WERI-Rb-1 (cell line): ENCODE measurements around the gene E4F1.
"Not testable (repeated sequence)": the region's sequence is repeated elsewhere in the genome, so short reads cannot be mapped to it uniquely, and the experiment has no call there.

Source experiments
- DNase-seq: peaks from one replicate; pipeline ENCODE4 v3.0.0-alpha.2; 2020
- H3K27ac ChIP-seq: fragments of 250-450 bp; sonication (Bioruptor Pico); 2 replicates; pipeline ENCODE4 v1.5.1; 2020; ENCODE audit warnings: mild to moderate bottlenecking, moderate library complexity
- H3K27me3 ChIP-seq: fragments of 250-450 bp; sonication (Bioruptor Pico); 2 replicates; pipeline ENCODE4 v1.5.1; 2021; ENCODE audit warnings: mild to moderate bottlenecking, low read depth, moderate library complexity; ENCODE audit not compliant: insufficient read depth, severe bottlenecking
- H3K36me3 ChIP-seq: fragments of 250-450 bp; sonication (Bioruptor Pico); 2 replicates; pipeline ENCODE4 v1.5.1; 2020; ENCODE audit warnings: mild to moderate bottlenecking, moderate library complexity
- H3K4me3 ChIP-seq: 2 replicates; pipeline ENCODE4 v1.5.1; 2011; ENCODE audit warnings: low read depth, mild to moderate bottlenecking, control low read depth, low read length
- H3K9me3 ChIP-seq: fragments of 250-450 bp; sonication (Bioruptor Pico); 2 replicates; pipeline ENCODE4 v1.5.1; 2021; ENCODE audit warnings: mild to moderate bottlenecking, moderate library complexity; ENCODE audit not compliant: severe bottlenecking
- CTCF ChIP-seq: IDR thresholded peaks from 2 replicates; pipeline ENCODE4 v1.5.1; 2011; ENCODE audit warnings: low read depth, mild to moderate bottlenecking, control low read depth, inconsistent platforms, low read length

Gene E4F1

GRCh38 chr16:2252806-2253148, 29.4 kb downstream of the E4F1 start:
- peaks cover 79% of the 10 kb centered on the region for H3K36me3 ChIP-seq
- no peak overlapping the region for H3K4me3 ChIP-seq
- TF ChIP-seq CTCF: no peak
- H3K27me3 ChIP-seq: no peaks in the 10 kb centered on the region
- H3K27ac ChIP-seq: no peak overlapping the region; the same call in 1 of the 2 replicates
- H3K9me3 ChIP-seq: no peaks in the 10 kb centered on the region
- DNase-seq: no peak

- no peaks in the 10 kb centered on the region for H3K27me3 ChIP-seq
- peaks cover 83% of the 10 kb centered on the region for H3K36me3 ChIP-seq
- no peaks in the 10 kb centered on the region for H3K9me3 ChIP-seq
- DNase-seq: no peak
- H3K27ac ChIP-seq: no peak overlapping the region
- H3K4me3 ChIP-seq: no peak overlapping the region
- no peak for TF ChIP-seq CTCF
Measured at GRCh38 chr16:2253293-2253692, 29.9 kb downstream of the E4F1 start.

GRCh38 chr16:2256531-2257140, 33.2 kb downstream of the E4F1 start:
- Histone ChIP-seq H3K27me3 (no peaks in the 10 kb centered on the region), H3K9me3 (no peaks in the 10 kb centered on the region), H3K36me3 (peaks cover 96% of the 10 kb centered on the region), H3K27ac (no peak overlapping the region), H3K4me3 (no peak overlapping the region)
- no peak for DNase-seq
- TF ChIP-seq CTCF: no peak

- Histone ChIP-seq H3K27me3 (no peaks in the 10 kb centered on the region), H3K27ac (no peak overlapping the region), H3K9me3 (no peaks in the 10 kb centered on the region), H3K36me3 (peaks cover 99% of the 10 kb centered on the region), H3K4me3 (no peak overlapping the region)
- no peak for TF ChIP-seq CTCF
- no peak for DNase-seq
Measured at GRCh38 chr16:2257726-2258125, 34.3 kb downstream of the E4F1 start.

- DNase-seq, H3K9me3 ChIP-seq, H3K27me3 ChIP-seq, H3K27ac ChIP-seq, H3K4me3 ChIP-seq: not testable (repeated sequence)
- peaks cover 99% of the 10 kb centered on the region for H3K36me3 ChIP-seq
Measured at GRCh38 chr16:2258530-2258929, 35.1 kb downstream of the E4F1 start.

GRCh38 chr16:2260250-2260649, 36.9 kb downstream of the E4F1 start:
- peaks cover 99% of the 10 kb centered on the region for H3K36me3 ChIP-seq
- no peak overlapping the region for H3K27ac ChIP-seq
- H3K27me3 ChIP-seq: no peaks in the 10 kb centered on the region
- no peak overlapping the region for H3K4me3 ChIP-seq
- TF ChIP-seq CTCF: no peak
- H3K9me3 ChIP-seq: no peaks in the 10 kb centered on the region
- DNase-seq: no peak

GRCh38 chr16:2263026-2263425, 39.6 kb downstream of the E4F1 start:
- H3K27ac ChIP-seq, H3K27me3 ChIP-seq, H3K4me3 ChIP-seq, H3K9me3 ChIP-seq, DNase-seq: not testable (repeated sequence)
- peaks cover 85% of the 10 kb centered on the region for H3K36me3 ChIP-seq

GRCh38 chr16:2266887-2267286, 43.5 kb downstream of the E4F1 start:
- not testable (repeated sequence) for H3K9me3 ChIP-seq, DNase-seq, H3K27me3 ChIP-seq, H3K27ac ChIP-seq
- Histone ChIP-seq H3K36me3 (peaks cover 54% of the 10 kb centered on the region), H3K4me3 (peak overlapping the region; percentile 87)

GRCh38 chr16:2267505-2267912, 44.1 kb downstream of the E4F1 start:
- not testable (repeated sequence) for H3K27me3 ChIP-seq, DNase-seq, H3K9me3 ChIP-seq
- H3K4me3 ChIP-seq: peak overlapping the region; percentile 87
- H3K36me3 ChIP-seq: peaks cover 53% of the 10 kb centered on the region
- H3K27ac ChIP-seq: peak overlapping the region; percentile 97
